HG03520 (cell line): Measurements from ENCODE around the gene KDM4B.
"Not testable (repeated sequence)": the region's sequence is repeated elsewhere in the genome, so short reads cannot be mapped to it uniquely, and the experiment has no call there.

Experiments
- ATAC-seq: cut with Tn5 transposase; IDR thresholded peaks from one replicate; pipeline ENCODE4 v1.9.1; 2021; ENCODE audit warnings: mild to moderate bottlenecking, moderate library complexity; ENCODE audit not compliant: unreplicated experiment

KDM4B gene

DNA sequence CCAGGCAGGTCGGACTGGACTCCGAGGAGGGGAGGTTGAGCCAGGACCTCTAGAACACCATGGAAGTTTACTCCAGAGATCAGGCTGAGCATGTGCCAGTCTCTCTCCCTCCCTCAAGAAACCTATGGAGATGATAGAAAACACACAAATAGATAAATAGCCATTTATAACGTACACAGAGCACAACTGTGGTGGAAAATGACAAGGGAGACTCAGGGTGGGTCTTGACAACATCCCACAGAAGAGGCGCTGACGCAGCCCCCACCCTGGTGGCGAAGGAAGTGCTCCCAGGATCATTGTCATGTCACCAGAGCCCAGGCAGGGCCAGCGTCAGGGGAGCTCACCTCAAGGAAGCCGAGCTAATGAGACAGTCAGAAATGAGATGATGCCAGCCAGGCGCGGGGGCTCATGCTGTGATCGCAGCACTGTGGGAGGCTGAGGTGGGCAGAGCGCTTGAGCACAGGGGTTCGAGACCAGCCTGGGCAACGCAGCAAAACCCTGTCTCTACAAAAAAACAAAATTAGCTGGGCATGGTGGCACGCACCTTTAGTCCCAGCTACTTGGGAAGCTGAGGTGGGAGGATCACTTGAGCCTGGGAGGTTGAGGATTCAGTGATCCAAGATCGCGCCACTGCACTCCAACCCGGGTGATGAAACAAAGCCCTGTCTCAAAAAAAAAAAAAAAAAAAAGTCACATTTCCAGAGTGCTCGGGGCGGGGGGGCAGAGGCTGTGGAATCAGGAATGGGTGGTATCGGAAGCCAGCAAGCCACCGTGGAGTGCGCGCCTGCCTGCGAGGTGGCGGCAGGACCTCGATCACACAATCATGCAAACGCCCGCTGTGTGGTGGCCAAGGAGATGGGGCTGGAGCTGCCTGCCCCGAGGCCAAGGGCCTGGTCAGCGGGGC is 178.4 kb downstream of the KDM4B start:
- no peak for ATAC-seq

DNA sequence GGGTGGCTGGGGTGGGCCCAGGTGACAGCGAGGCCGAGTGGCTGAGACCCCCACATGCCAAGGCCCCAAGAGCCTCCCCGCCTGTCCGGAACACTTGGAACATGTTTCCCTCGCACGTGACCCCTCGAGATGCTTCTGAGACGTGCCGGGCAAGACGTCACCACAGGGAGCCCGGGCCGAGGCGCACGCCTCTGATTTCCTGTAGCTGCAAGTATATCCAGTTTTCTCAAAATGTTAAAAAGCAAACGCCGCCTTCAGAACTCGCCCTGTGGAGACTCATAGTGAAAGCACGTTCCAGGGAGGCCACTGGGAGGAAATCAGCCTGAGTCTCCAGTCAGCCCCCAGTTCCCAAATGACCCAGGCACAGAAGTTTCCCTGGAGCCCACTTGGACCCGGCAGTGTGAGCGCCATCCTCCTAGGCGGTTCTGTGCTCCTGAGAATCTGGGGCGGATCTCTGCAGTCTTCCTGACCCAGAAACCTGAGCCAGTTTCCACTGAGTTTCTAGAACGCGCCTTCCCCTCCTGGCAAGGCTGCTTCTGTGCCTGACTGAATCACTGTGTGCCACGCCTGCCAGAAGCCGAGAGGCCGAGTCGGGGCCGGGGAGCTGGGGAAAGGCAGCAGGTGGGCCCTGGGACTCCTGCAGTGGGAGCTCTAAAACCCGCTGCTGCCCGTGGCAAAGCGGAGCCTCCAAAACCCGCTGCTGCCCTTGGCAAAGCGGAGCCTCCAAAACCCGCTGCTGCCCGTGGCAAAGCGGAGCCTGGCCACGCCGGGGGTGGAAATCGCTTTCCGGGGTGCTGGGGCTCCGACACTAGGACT is 179.3 kb downstream of the KDM4B start:
- no peak for ATAC-seq

DNA sequence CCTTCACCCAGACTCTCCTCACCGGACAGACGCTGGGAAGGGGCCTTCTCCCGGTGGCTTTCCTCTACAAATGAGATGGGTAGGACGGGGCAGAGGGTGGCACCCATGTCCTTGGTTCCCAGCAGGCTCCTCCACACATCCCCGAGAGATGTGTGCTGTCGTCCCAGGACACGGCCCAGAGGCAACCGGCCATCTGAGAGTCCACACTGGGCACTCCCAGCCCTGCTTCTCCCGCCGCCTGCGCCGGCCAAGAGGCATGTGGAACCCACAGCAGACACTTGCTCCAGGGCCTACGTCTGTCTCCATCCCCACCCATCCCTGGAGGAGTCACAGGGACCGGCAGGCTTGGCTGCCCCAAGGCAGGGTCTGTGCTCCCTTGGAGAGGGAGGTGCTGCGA is 179.9 kb downstream of the KDM4B start:
- no peak for ATAC-seq

DNA sequence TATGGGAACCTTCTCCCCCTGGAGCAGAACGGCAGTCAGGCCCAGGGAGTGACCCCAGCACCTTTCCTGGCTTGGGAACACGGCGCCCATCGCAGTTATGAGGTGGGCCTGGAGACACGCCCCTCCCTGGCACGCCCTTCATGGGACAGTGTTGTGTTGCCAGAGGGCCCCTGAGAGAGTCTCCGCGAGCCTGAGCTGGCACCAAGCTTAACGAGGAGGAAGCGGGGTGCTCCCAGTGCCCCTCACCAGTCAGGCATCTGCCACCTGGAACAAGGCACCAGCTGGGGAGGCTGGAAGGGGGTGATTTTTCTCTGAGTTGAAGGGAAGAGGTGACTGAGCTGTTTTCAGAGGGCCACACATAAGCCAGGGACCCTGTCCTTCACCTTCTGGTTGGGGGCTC is 180.6 kb downstream of the KDM4B start:
- ATAC-seq: no peak

DNA sequence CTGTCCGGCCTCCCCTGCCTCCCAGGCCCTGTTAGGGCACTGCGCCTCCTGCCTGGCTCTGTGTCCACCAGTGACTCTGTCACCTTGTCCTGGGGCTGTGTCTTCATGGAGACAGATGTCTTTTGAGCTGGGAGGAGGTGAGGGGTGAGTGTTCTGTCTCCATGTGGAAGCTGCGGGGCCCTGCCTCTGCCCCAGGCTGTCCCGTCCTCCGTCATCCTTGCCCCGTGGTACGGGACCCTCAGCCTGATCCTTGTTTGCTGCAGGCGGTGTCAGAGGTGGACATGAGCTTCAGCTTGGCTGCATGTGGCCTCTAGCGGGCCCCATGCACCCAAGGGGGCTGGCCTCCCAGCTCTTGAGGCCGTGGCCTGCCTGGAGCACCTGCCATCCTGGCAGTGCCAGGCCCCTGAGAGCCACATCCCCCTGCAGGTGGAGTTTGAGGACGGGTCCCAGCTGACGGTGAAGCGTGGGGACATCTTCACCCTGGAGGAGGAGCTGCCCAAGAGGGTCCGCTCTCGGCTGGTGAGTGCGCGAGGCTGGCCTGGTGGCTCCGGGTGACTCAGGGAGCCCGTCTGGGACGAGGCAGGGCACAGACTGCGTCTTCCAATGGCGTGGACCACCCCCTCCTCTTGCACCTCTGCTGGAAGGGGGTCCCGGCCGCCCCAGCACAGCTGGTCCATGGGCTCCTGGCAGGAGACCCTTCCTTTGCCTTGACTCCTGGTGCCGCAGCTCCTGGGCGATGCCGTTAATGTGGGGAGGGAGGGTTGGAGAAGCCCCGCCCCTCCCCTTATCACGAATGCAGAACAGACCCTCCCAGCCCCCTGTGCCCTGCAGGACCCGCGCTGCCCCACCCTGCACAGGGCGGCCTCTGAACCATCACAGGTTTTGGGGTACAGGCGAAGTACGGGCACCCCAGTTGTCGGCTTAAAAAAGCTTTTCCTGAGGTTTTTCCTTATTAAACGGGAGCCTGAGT is 181.3 kb downstream of the KDM4B start:
- no peak for ATAC-seq

DNA sequence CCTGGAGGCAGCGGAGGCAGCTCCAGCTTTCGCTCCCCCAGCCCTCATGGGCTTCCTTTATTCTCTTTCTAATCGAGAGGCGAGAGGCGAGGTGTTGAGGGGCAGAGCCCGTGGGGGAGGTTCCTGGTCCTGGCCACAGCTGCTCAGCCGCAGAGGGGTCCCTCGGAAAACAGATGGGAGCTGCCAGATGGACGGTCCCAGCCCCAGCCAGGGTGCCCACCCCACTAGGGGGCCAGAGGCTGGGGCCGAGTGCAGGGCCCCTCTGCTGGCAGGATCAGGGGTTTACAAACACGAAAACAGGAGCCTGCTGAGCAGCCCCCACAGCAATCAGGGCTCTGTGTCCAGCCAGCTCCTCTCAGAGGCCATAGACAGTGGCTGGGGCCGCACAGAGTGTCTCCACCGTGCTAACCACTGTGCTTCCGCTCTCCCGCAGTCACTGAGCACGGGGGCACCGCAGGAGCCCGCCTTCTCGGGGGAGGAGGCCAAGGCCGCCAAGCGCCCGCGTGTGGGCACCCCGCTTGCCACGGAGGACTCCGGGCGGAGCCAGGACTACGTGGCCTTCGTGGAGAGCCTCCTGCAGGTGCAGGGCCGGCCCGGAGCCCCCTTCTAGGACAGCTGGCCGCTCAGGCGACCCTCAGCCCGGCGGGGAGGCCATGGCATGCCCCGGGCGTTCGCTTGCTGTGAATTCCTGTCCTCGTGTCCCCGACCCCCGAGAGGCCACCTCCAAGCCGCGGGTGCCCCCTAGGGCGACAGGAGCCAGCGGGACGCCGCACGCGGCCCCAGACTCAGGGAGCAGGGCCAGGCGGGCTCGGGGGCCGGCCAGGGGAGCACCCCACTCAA is 182.2 kb downstream of the KDM4B start:
- no peak for ATAC-seq

DNA sequence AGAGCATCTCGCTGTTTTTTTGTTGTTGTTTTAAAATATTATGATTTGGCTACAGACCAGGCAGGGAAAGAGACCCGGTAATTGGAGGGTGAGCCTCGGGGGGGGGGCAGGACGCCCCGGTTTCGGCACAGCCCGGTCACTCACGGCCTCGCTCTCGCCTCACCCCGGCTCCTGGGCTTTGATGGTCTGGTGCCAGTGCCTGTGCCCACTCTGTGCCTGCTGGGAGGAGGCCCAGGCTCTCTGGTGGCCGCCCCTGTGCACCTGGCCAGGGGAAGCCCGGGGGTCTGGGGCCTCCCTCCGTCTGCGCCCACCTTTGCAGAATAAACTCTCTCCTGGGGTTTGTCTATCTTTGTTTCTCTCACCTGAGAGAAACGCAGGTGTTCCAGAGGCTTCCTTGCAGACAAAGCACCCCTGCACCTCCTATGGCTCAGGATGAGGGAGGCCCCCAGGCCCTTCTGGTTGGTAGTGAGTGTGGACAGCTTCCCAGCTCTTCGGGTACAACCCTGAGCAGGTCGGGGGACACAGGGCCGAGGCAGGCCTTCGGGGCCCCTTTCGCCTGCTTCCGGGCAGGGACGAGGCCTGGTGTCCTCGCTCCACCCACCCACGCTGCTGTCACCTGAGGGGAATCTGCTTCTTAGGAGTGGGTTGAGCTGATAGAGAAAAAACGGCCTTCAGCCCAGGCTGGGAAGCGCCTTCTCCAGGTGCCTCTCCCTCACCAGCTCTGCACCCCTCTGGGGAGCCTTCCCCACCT is 183.3 kb downstream of the KDM4B start:
- no peak for ATAC-seq

DNA sequence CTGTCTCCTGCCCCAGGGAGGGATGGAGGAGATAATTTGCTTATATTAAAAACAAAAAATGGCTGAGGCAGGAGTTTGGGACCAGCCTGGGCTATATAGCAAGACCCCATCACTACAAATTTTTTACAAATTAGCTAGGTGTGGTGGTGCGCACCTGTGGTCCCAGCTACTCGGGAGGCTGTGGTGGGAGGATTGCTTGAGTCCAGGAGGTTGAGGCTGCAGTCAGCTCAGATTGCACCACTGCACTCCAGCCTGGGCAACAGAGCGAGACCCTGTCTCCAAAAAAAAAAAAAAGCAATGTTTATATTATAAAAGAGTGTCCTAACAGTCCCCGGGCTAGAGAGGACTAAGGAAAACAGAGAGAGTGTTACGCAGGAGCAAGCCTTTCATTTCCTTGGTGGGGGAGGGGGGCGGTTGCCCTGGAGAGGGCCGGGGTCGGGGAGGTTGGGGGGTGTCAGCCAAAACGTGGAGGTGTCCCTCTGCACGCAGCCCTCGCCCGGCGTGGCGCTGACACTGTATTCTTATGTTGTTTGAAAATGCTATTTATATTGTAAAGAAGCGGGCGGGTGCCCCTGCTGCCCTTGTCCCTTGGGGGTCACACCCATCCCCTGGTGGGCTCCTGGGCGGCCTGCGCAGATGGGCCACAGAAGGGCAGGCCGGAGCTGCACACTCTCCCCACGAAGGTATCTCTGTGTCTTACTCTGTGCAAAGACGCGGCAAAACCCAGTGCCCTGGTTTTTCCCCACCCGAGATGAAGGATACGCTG is 184.0 kb downstream of the KDM4B start:
- no peak for ATAC-seq

DNA sequence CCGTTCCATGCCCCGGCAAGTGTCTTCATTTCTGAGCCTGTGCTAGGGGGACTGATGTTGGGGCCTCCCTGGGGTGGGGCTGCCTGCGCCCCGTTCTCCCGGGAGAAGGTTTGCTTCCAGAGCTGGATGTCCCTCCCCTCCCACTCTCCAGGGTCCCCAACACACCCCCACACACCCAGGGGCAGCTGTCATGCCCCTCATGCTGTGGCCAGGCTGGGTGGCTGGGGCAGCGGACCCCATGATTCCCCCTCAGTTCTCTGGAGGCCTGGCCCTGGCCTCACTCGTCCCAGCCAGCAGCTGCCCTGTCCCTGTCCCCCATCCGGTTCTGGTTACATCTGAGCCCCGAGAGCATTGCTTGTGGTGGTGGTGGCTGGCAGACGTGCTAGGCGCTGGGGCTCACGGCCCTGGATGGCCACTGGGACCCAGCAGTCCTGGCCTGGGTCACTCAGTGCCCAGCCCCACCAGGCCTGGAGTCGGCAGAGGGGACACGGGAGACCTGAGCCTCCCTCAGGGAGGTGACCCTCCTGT is 184.8 kb downstream of the KDM4B start:
- no peak for ATAC-seq

DNA sequence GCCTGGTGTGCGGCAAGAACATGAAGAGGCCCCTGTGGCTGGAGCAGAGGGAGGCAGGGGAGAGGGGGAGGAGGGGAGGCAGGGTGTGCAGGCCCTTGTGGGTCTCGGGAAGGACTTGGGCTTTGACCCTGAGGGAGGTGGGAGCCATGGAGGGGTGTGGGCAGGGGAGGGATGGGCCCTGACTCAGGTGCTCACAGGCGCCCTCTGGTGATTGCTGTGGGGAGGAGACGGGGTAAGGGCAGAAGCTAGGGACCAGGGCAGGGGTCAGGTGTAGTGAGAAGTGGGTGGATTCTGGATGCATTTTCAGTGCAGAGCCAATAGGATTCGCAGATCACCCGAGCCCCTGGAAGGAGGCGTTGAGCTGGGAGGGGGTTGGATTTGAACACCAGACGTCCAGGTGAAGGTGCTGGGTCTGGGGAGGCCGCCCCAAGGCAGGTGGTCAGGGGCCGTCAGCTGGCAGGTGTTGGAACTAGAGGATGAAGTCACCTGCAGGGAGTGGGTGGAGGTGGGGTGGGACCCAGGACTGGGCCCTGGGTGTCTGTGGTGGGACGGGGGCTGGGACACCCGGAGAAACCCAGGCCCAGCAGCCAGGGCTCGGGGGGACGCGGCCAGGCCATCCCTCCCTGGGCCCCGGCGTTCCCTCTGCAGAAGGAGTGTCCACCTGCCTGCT is 185.4 kb downstream of the KDM4B start:
- ATAC-seq: no peak

DNA sequence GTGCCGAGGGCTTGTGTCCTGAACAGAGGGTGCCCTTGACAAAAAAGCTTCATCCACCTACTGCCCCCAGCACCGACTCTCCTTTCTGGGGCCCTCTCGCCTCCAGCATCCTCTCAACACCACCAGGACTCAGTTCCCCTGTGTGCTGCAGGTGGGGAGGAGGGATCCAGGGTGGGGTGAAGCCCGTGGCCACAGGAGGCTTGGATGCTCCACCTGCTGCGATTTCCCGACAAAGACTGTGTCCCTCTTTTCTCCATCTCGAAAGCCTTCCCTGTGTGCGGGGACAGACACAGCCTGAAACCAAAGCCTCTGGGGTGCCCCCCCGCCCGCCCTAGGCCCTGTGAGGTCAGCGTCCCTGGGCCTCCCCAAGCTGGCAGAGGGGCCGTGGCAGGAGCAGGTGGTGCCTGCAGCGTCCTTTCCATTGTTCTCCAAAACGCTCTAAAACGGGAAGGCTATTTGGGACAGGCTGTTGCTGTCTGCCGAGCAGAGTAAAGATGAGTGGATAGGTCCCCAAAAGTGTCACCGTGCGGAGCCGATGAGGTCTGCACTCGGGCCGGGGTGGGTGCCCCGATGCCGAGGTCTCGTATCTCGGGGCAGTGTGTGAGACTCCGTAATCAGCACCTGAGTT is 186.0 kb downstream of the KDM4B start:
- ATAC-seq: no peak

DNA sequence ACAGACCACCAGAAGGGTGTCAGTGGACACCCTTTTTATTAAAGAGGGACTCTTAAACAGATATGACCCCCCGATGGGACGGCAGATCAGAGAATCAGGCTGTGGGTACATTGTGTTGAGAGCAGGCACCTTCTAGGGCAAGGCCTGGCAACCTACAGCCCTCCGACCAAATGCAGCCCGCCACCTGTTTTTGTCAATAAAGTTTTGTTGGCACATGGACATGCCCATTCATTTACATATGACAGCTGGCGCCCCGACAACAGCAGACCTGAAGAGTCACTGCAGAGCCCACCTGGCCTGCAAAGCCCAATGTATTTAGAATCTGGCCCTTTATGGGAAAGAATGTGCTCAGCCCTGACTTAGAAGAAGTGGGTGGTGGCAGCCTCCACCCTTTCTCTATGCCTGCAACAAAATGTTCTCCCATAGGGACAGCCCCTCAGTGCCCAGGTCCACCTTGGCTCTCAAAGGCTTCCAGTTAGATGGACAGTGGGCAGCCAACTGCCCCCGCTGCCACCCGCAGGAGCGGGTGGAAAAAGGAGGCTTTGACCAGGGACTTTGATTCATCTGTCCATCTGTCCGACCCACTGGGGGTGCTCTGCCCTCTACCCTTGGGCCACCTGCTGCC is 186.8 kb downstream of the KDM4B start:
- no peak for ATAC-seq

DNA sequence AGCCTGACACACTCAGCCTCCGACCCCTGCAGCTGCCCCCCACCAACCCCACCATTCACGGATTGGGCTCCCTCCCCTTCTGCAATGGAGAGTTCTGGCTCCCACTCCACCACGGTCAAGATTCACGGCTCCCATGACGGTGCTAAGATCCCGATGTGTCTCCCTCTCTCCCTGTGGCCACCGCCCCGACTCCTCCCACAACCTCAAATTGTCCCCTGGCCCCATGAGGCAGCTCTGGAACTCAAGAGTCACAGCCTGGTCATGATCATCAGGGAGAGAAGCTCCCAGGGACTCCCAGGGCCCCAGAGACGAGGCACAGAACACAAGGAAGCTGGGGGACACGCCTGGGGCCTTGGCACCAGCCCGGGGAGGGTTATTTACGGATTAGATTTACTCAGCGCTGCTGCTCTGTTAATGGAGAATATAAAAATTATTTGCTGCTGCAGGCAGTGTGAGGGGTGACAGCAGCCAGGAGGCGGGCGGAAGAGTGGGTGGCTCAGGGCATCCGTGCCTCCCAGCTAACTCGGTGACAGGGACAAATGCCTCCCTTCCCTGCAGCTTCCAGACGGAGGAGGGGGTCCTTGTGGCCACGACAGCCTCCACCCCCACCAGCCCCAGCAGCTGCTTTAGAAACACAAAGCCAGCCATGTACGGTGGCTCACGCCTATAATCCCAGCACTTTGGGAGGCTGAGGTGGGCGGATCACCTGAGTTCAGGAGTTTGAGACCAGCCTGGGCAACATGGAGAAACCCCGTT is 187.5 kb downstream of the KDM4B start:
- ATAC-seq: no peak

DNA sequence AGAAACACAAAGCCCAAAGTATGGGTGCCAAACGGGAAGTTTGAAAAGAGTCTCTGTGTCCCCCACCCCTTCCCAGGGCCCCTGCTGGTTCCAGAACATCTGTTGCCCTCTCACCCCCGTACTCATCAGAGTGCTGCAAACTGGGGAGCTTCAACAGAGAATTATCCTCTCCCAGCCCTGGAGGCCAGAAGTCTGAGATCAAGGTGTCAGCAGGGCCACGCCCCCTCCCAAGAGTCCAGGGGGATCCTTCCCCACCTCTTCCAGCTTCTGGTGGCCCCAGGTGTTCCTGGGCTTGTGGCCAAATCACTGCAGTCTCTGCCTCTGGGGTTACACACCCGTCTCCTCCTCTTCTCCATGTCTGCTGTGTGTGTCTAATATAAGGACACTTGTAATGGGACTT is 188.3 kb downstream of the KDM4B start:
- ATAC-seq: no peak

DNA sequence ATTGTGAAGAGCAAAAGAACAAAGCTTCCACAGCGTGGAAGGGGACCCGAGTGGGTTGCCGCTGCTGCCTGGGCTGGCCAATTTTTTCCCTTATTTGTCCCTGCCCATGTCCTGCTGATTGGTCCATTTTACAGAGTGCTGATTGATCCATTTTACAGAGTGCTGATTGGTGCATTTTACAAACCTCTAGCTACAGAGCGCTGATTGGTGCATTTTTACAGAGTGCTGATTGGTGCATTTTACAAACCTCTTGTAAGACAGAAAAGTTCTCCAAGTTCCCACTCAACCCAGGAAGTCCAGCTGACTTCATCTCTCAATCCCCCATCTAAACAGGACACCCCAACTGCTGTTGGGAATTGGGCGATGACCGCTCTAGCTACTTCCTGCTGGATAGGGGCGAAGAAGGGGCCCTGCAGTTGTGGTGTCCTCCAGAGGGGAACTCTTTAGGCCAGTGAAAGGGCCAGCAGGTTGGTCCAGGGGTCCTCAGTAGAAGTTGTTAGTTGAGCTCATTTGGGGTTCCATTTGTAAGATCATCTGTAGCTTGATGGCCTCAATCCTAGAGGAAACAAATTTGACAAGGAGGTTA is 189.7 kb downstream of the KDM4B start:
- not testable (repeated sequence) for ATAC-seq
